GM19043 (cell line): Measurements from ENCODE around the gene BOLA1.
"Not testable (repeated sequence)": the region's sequence is repeated elsewhere in the genome, so short reads cannot be mapped to it uniquely, and the experiment has no call there.

Source experiments
- ATAC-seq: cut with Tn5 transposase; IDR thresholded peaks from one replicate; pipeline ENCODE4 v1.9.1; 2021; ENCODE audit warnings: low read depth; ENCODE audit not compliant: unreplicated experiment

Gene BOLA1

DNA sequence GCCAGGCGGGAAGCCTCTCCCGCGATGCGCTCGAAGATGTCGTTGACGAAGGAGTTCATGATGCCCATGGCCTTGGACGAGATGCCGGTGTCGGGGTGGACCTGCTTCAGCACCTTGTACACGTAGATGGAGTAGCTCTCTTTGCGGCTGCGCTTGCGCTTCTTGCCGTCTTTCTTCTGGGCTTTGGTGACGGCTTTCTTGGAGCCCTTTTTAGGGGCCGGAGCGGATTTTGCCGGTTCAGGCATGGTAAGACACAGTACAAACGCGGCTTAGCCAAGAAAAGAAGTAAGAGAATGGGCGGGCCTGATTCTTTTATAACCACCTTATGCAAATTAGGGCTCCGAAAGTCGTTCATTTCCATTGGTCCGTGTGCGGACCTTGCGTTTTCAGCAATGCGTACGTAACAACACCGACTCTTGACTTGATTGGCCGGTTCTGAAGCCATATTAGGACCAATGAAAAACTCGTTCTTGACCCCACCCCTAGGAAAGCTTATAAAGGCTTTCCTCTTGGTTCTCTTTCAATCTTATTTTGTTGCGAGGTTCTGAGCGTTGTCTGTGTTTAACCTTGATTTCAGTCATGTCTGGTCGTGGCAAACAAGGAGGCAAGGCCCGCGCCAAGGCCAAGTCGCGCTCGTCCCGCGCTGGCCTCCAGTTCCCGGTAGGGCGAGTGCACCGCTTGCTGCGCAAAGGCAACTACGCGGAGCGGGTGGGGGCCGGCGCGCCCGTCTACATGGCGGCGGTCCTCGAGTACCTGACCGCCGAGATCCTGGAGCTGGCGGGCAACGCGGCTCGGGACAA lies 12.8 kb upstream of the BOLA1 start:
- peak; percentile 43 for ATAC-seq

DNA sequence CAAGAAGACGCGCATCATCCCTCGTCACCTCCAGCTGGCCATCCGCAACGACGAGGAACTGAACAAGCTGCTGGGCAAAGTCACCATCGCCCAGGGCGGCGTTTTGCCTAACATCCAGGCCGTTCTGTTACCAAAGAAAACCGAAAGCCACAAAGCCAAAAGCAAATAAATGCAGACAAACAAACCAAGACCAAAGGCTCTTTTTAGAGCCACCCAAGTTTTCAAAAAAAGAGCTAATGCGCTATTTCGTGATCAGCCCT lies 12.2 kb upstream of the BOLA1 start:
- not testable (repeated sequence) for ATAC-seq

DNA sequence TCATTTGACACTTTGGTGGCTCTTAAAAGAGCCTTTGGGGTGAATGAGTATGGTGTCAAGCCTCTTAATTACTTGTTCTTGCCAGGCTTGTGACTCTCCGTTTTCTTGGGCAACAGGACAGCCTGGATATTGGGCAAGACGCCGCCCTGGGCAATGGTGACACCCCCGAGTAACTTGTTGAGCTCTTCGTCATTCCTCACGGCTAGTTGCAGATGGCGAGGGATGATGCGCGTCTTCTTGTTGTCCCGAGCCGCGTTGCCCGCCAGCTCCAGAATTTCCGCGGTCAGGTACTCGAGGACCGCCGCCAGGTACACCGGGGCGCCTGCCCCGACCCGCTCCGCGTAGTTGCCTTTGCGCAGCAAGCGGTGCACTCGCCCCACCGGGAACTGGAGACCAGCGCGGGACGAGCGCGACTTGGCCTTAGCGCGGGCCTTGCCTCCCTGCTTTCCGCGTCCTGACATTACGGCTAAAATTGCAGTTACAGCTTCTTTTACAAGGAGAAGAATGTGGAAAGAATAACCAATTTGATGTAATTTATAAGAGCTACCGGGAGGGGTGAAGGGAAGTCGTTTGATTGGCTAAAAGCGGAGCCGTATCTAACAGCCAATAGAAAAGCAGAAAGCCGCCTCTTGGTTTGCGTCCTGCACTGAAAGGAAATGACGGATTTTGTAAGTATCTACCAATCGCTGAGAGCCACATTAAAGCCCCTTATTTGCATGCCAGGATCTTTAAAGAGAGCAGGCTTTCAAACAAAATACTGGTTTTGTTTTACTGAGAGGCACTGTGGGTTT lies 11.7 kb upstream of the BOLA1 start:
- ATAC-seq, result peak; percentile 42

DNA sequence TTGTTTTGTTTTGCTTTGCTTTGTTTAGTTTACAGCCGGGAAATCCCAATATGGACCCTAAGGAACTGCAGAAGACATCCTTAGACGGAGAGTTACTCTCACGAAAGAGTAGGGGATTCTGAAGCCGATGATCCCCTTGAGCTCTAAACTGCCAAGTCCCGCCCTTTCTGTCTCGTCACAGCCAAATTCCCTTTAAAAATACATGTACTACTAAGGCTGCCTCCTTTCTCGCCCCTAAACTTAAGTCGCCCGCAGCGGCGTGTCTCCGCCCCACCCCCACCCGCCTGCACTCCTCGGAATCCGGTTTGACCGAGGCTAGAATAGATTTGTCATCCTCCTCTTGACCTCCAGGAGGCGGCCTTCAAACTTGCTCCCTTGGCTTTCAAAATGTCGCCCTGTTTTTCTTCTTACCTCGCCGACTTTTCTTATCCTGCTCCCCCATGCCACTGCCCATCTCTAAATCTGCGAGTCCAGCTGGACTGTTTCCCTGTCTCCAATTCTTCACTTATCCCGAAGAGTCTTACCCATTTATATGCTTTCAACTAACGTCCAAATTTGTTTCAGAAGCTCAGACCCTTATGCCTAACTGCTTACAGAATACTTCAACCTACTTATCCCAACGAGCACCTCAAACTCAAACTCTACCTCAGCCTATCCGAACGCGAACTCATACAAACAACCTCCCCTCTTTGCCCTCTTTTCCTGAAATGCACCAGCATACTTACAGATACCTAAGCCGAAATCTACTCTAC lies 10.9 kb upstream of the BOLA1 start:
- ATAC-seq, result no peak

DNA sequence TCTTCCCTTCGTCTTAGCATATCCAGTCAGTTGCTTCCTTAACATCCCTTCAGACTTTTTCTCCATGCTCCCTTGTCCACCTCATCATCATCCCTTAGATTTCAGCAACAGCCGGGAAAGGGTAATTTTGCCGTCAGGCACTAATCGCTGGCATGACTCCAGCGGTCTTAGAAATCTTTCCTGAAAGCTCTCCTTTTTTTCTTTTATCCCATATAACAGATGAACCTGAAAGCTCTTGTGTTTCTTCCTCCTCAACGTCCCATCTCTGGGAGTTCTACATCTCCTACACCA lies 10.4 kb upstream of the BOLA1 start:
- ATAC-seq, result no peak

DNA sequence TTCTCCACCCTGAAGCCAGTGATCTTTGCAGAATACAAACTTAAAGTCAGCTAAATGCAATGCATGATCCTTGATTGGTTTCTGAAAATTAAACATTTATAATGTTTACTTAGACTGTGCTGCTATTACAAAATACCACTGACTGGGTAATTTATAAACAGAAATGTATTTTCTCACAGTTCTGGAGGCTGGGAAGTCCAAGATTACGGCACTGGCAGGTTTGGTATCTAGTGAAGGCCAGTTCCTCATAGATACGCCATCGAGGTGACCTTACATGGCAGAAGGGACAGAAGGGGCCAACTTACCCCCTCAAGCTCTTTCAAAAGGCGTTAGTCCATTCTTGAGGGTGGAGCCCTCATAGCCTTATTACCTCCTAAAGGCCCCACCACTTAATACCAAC lies 2.8 kb upstream of the BOLA1 start:
- ATAC-seq, result no peak

DNA sequence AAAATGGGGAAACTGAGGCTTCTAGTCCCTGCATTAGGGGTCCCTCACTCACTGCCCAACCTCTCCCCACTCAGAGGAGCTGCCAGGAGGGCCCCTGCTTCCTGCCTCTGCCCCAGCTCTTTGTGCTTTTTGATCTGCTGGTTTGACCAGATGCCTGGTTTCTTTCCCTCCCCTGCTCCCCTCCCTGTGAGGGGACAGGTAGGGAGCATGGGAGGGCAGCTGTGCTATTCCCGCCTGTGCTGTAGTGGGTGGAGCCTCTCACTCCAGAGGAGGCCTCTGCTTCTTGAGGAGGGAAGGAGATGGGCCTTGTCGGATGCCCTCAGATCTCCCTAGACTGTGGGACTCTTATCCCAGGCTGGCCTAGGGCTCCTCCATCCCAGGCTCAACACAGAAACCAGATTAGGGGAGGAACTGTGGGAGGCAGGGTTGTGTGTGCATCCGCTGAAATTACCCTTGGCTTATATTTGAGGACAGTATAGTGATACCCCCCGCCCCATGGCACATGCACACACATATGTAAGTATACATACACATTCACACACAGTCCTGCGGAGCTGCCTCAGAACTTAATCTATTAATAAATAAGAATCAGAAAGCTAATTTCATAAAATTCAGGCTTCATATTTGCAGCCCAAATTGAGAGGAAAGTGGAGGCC lies 4.6 kb downstream of the BOLA1 start:
- ATAC-seq, result no peak

DNA sequence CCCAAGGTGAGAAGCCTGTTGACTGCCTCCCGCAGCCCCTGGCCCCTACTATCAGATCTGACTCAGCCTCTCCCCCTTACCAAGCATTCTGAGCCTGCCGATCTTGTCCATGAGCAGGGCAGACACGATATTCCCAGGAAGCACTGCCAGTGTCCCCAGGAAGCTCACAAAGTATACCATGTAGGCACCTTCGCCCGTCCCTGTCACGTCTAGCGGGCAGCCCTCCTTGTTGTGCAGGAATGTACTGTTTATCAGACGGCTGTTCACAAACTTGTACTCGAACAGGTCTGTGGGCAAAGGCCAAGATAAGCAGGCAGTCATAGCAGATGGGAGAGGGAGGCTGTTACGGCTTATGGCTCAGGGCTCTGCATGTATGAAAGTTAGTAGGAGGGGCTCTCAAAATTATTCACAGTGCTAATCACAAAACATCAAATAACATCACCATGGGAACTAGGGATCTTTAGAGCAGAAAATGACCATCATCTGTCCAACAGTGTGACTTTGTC lies 7.3 kb downstream of the BOLA1 start:
- ATAC-seq, result no peak

DNA sequence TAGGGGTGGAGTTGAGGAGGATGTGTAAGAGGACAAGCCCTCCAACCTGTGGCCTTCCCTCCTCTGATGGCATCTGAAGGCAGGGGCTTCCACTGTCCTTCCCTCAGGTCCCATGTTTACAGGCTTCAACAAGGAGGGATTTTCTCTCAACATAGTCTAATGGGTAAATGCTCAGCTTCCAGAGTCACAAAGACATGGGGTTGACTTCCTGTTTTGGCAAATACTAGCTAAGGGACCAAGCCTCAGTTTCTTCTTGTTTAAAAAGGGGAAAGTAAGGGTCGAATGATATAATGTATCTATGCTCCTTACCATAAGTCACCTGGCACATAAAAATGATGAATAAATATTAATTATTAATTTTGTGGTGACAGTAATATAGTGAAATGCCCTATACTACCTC lies 15.2 kb downstream of the BOLA1 start:
- no peak for ATAC-seq

DNA sequence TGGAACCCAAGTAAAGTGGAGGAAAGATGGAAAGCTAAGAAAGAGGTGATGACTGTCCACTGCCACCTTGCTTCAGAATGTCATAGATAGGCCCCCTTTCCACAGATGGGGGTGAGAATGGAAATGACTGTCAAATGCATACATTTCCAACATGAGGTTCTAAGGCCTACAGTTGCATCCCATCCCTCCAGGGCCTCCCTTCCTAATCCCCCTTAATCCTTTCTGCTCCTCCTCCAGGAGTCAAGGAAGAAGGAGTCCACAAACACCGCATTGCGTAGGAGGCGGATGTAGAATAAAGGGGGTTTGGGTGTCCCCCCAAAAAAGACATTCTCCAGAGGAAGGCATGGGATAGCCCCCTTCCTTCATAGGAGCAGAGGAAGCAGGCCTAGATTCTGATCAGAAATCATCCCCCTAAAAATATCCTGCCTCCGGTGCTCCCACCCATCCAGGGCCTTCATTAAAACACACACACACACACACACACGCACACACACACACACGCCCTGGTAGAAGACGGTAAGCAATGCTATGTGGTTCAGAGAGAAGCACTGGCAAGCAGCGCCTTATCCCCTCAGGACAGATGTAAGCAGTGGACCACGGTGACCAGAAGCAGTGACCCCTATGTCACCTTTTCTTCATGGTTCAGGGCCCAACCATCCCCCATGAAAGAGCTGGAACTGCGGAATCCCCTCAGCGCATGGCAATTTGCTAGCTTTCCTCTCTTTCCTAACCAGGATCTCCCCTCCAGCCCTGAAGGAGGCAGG lies 16.2 kb downstream of the BOLA1 start:
- ATAC-seq, result no peak

DNA sequence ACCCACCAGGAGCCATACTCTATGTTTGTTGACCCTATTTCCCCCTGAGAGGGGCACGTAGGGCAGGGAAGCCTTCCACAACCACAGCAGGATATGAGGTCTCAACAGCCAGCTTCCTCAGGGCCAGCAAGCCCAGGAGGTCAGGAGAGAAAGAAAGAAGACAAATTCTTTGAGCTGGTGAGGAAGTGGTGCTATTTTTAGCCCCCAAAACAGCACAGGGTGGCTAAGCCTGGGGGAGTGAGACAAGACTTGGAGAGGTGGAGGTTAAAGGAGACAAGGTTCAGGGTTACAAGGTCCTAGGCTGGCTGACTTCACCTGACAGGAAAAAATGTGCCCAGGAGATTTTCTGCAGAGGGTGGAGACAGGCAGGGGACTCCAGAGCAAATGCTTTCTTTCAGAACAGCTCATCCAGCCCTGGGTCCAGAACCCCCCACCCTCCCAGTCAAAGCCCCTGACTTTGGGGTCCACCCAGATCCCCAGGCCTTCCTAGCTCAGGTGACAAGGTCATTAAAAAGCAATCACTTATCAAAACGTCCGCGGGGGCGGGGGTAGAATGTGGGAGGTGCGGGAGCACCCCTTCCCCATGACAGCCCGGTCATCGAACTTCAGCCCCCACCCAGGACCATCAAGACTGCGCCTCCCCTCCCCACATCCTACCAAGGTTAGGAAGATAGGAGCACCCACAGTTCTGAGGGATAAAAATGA lies 17.0 kb downstream of the BOLA1 start:
- no peak for ATAC-seq

DNA sequence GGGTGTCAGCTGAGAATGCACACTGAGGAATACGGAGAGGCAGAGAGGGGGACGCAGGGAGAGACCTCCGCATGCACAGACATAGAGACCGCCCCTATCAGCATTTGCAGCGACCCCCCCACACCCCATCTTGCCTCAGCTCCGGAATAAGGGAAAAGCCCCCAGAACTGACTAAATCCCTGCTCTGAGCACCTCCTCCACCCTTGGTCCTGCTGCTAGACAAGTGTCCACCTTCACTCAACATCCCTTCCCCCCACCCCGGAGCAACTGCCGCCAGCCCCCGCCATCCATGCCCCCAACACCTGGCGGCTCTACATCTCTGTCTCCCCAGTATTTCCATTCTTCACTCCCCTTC lies 17.5 kb downstream of the BOLA1 start:
- no peak for ATAC-seq

DNA sequence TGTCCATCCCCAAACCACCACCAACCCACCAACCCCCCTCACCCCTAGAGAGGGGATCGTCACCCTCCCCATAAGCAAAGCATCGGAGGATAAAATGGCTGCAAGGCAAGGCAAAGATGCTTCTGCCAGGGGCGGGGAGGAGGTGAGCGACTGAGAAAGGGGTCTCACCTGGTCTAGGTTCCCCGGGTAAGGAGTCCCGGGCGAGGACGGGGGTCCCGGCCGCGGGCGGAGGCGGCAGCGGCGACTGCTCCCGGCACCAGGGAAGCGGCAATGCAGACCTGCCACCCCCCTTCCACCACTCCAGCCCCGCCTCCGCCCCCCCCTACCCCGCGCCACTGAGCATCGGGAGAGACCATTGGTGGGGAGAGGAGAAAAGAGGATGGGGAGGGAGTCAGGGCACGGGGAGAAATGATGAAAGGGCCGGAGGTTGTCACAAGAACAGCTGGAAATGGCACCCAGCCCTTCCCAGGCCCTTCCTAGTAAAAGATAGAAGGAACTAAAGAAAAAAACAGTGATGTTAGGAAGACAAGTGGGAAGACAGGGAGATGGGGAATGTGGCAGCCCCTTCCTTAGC lies 18.3 kb downstream of the BOLA1 start, which contains the start of gene SV2A:
Gene SV2A, minus strand, starts transcription at position 274 of the 574 bp plus-strand sequence. CDS start 4,004 bp downstream, outside the sequence.
- no peak for ATAC-seq

DNA sequence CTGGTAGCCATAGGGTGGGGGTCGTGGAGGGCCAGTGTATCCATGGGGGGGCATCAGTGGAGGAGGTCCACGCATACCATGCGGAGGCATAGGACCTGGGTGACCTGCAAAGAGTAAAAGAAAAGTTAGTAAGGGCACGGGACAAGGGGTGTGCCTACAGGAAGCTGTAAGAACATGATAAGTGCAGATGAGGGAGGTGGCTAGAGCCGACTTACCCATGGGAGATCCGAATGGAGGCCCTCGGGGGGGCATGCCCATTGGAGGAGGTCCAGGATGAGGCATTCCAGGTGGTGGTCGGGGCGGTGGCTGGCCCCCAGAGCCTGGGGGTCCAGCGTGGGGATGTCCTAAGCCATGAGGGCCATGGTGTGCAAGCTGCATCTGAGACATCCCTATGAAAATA lies 24.3 kb downstream of the BOLA1 start:
- no peak for ATAC-seq

DNA sequence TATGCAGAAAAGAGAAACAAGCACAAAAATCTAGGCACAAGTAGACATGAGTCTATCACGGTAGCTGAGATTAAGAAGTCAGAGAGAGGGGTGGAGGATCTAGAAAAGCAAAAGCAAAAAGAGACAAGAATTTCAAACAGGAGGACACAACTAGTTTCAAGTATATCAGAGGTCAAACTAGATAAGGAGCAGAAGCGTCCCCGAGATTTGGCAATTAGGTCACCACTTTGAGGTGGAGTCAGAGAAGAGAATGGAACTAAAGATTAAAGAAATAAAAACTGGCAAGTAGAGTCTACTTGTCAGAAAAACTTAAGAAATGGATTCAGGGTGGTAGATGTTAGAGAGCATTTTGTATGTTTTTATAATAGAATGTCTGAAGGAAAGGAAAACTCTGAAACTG lies 26.0 kb downstream of the BOLA1 start:
- no peak for ATAC-seq

DNA sequence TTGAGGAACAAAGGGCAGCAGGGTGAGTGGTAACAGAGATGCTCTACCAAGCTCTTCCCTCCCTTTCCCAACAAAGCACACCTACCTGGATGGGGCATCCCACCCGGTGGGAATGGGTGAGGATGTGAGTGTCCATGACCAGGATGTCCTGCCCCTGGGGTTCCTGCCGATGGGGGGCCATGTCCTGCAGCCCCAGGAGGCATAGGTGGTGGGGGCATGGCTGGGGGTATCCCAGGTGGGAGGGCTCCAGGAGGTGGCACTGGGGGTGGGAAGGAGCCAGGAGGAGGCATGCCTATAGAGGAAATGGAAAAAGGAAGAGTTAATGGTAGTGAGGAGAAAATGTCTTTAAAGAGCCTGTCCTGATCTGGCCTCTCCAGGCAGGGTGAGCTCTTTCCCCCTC lies 26.4 kb downstream of the BOLA1 start:
- no peak for ATAC-seq

DNA sequence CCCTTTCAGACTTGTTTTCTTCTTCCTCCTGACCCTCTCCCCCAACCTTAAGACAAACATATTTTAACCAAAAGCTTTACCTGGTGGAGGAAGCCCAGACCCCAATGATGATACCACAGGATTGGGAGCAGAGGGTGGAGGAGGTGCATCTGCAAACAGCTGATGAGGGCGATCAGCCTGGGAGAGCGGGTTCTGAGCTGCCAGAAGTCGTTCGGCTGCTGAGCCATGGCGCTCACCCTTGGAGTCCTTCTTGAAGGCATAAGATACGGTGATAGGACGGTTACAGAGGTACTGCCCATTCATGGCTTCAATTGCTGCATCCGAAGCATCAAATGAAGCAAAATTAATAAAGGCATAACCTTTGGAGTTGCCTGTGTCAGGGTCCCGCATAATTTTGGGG lies 26.9 kb downstream of the BOLA1 start:
- no peak for ATAC-seq

DNA sequence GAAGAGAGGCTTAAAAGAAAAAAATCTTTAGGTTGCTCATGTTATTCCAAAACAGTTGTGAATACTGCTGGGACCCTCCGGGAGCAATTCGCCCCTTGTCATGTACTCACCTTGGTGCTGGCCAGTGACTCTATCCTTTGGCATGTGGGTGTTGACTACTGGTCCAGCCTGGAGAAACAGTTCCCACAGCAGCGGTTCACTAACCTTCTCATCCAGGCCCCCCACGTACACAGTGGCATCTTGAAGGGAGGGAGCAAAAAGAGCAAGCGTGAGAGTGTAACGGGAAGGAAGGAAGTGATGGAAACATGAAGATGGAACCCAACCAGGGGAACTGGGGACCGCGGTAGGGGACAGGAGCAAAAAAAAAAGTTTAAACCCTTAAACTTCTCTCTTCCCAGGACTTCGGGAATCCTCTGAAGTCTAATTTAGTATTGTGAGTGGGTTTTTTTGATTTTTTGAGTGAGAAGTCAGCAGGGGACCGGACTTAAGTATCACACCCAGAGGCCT lies 27.7 kb downstream of the BOLA1 start:
- ATAC-seq, result no peak
